ENCODE measurements around the gene LCK.

Gene LCK

DNA sequence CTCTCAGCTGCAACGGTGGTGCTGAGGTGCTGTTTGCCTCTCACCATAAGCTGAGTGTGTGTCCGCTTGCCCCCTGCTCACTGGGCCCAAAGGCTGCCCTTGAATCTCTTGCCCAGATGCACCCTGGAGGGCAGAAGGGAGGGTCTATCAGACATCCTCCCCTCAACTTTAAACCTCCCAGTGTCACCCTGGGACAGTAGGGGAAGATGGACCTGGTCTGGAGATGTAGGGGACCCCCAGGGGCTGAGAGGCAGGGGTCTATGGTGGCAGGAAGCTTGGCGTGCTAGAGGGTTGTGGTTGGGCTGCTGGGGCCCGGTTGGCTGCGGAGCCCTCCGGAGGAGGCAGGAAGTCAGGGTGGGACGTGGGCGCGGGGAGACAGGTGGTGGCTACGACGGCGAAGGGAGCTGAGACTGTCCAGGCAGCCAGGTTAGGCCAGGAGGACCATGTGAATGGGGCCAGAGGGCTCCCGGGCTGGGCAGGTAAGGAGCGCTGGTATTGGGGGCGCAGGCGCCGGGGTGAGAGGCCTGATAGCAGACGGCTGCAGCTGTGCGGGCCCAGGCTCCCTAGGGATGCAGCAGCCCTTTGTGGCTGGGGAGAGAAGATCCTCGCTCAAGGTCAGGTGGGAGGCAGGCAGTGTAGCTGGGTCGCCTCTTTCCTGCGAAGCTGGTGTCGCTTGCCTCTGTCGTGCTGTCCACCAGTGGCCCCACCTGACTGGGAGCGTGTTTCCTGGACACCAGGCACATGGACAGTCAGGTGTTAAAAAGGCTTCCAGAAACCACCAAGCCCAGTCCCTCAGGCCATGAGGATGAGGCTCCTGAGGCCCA lies at the start of gene LCK:
LCK (plus strand) TSS at position 373 of the 824 bp plus-strand sequence. CDS start 23,065 bp downstream, outside the sequence.
- DNase-seq, result no peak

- DNase-seq, result no peak
Observed at GRCh38 chr1:32204943-32205361, 46.1 kb upstream of the LCK start.

DNA sequence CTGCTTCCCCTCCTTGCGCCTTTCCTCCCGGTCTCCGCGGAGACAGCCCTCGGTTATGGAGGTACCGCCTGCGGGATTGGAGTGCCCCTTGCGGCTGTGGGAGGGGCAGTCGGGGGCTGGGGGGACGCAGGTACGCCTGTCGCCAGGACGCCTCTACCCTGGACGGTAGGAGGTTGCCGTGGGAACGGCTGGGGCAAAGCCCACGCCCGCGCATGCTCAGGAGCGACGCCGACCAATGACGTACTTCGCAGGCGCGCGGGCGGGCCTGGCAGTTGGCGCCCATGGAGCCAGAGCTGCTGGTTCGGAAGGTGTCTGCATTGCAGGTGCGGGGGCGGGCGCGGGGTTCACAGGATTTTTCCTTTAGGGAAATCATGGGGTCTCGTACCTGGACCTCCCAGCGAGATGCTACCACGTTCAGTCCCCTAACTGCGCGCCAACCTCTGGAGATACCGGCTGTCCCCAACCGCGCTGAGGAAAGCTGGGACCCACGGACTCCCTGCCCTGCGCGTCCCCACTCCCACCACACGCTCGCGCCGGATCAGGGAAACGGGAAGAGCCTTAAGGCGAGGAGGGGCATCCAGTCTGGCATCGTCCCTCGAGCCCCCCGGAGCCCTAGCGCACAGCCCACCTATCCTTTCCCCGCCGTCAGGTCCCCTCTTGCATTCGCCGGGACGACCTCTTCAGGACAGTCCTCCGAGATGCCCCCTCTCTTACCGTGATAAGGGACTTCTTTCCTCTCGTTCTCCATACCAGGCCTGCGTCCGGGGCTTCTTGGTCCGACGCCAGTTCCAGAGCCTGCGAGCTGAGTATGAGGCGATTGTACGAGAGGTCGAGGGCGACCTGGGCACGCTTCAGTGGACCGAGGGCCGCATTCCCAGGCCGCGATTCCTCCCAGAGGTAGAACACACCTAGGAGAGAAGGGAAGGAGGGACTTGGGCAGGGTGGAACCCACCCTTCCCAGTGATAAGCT lies 45.4 kb upstream of the LCK start, which contains the start of gene IQCC:
IQCC (plus strand) TSS at position 271 of the 970 bp plus-strand sequence; CDS start at position 282, 11 bp downstream.
- DNase-seq, result peak; percentile 75

GRCh38 chr1:32208469-32208868 lies 42.6 kb upstream of the LCK start:
- no peak for DNase-seq

GRCh38 chr1:32208891-32209328 lies 42.2 kb upstream of the LCK start, which contains the start of gene DCDC2B:
Gene DCDC2B (plus strand): TSS chr1:32209089. CDS start chr1:32209094, 5 bp downstream.
- DNase-seq, result peak; percentile 25

- DNase-seq, result peak; percentile 61
Observed at GRCh38 chr1:32215629-32216480, 35.2 kb upstream of the LCK start.

- no peak for DNase-seq
Observed at GRCh38 chr1:32216566-32216965, 34.5 kb upstream of the LCK start.

DNA sequence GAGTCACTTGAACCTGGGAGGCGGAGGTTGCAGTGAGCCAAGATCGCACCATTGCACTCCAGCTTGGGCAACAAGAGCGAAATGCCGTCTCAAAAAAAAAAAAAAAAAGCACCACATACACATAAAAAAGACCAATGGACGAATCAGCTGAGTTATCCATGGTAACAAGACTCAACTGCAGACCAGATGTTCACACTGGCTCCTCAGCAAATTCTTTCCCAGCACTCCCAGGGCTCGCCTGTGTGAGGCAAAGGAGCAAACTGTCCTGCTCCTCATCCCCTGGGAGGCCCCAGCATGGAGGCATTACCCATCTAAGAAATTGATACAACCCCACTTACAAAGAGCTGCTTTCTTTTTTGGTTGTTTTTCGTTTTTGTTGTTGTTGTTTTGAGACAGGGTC lies 32.0 kb upstream of the LCK start:
- peak; percentile 32 for DNase-seq

DNA sequence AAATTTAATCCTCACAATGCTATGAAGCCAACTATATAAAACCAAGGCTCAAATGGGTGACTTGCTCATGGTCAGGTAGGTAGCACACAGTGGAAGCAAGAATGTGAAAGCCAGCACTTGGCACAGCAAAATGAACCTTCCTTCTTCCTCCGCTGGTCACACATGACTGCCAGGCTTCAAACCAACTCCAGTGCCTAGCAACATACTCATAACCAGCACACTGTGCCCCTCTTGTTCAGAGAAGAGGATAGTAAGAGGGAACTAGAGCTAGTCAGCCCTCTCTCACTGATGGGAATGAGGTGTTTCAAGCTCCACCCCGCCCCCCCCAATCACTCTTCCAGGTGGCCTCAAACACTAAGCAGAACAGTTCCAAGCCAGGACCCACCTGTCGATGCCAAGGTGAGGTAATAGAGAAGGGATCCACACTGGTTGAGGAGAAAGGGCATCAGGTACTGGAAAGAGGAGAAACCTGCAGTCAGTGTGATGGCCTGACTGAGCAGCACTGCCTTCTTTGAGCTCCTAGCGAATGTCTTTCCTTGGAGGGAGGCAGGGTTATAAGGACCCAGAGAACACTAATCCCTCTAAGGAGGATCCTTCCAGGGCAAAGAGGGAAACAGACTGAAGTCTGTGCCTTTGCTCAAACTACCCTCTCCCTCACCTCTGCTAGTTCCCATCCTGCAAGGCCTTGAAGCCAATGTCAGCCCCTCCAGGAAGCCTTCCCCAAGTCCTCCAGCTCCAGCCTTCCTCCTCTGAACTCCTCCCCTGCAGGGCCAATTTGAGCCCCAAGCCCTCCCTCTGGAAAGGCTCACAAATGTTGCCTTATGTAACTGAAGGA lies 30.1 kb upstream of the LCK start:
- DNase-seq, result no peak

DNA sequence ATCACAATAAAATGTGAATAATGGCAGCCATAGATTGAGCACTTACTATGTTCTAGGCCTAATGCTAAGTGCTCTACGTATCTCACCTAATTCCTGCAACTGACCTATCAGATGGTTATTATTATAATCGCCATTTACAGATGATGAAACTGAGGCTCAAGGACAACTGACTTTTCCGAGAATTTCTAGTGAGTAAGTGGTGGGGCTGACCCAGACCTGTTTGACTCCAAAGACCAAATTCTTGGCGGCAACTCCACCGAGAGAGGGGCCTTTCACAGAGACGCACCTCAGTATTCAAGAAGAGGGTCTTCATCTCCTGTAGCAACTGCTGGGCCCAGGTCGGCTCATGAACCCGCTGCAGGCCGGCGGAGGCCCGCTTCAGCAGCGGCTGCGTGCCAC lies 29.5 kb upstream of the LCK start:
- DNase-seq, result no peak

- peak; percentile 90 for DNase-seq
Observed at GRCh38 chr1:32221980-32222755, 28.9 kb upstream of the LCK start, which contains the start of the genes EIF3I and TMEM234. Gene EIF3I (plus strand): TSS chr1:32222407. CDS start chr1:32222442, 35 bp downstream. Gene TMEM234 (minus strand): TSS chr1:32222353. CDS start chr1:32222322, 31 bp downstream.

DNA sequence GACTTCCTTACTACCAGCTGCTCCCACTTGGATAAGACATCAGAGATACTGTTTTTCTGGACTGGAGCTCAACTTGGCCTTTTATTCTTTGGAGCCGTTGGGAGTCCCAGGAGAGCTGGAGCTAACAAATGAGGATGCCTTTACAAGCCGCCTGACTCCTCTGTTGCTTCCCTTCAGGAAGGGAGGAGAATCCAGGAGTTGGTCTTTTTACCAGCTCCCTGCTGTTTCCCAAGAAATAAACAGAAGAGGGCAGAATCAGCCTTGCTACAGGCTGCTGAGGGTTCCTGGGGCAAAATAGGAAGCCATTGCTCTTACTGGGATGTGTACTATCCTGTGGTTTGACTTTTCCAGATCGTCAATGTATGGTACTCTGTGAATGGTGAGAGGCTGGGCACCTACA lies 27.4 kb upstream of the LCK start:
- no peak for DNase-seq

DNA sequence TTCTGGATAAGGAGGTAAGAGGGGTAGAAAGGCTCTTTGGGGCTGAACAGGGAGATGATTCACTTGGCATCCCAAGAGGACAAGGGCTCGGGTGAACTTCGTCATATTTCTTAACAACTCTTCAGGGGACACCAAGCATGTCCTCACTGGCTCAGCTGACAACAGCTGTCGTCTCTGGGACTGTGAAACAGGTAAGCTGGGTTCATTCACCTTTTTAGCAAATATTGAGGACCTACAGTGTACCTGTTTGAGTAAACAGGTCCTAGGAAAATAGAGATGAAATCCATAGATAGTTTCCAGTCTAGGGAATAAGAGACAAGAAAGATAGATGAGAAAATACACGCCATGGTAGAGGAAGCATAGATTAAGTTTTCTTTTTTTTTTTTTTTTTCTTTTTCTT lies 26.8 kb upstream of the LCK start:
- DNase-seq, result no peak

DNA sequence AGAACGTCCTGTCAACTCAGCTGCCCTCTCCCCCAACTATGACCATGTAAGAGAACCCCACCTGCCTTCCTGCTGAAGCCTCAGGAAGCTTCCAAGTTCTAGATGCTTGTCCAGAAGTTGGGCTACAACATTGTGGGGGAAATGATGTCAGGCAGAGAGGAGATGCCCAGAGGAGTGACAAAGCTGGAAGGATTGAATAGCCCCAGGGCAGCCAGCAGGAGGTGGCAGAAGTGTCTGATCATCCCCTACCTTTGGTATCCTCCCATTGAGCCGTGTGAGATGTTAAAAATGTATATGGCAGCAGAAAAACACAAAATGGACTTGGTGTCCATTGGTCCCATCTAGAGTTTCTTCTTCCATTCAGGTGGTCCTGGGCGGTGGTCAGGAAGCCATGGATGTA lies 22.3 kb upstream of the LCK start:
- no peak for DNase-seq

- no peak for DNase-seq
Observed at GRCh38 chr1:32231843-32232432, 19.1 kb upstream of the LCK start.

DNA sequence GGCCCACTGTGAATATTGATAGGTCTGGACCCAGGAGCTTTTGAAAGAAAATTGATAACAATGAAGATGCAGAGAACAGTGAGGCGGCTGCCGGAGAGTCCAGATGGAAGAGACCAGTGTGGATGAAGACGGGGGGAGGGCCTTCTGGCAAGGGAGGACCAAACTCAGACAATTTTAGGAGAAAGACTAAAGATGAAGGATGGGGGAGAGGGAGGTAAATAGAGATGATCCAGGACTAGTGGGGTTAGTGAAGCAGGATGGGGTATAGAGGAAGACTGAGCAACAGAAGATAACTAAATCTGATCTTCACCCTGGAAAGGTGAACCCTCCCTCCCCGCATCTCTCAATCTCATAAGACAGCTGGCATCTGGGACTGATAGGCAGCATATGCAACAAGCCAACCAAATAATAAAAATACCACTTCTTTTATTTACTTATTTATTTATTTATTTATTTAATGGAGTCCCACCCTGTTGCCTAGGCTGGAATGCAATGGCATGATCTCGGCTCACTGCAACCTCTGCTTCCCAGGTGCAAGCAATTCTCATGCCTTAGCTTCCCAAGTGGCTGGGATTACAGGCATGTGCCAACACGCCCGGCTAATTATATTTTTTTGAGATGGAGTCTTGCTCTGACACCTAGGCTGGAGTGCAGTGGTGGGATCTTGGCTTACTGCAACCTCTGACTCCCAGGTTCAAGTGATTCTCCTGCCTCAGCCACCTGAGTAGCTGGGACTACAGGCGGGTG lies 18.3 kb upstream of the LCK start:
- DNase-seq, result no peak

DNA sequence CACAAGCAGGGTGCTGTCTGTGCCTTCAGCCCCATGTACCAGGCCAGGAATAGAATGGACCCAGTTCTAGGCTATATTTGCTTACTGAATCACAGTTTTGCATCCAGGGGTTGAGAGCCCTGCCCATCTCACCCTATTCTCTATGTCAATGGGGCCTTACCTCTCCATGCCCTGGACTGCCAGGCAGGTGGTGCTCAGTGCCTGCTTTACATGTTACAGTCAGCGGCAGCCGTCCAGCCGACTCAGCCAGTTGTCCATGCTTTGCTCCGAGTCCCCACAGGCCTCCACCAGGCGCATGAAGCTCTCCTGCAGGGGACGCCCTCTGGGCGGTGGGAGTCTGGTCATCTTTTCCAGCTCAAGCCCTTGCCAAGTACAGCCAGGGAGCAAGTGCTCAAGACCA lies 16.3 kb upstream of the LCK start:
- no peak for DNase-seq

- DNase-seq, result no peak
Observed at GRCh38 chr1:32239337-32239736, 11.7 kb upstream of the LCK start.

- DNase-seq, result no peak
Observed at GRCh38 chr1:32239790-32240139, 11.3 kb upstream of the LCK start.
